HG03342 (cell line): ENCODE data around the gene PPTC7.

Experiments used
- ATAC-seq: cut with Tn5 transposase; IDR thresholded peaks from one replicate; pipeline ENCODE4 v1.9.1; 2021; ENCODE audit warnings: mild to moderate bottlenecking, moderate library complexity; ENCODE audit not compliant: unreplicated experiment

The PPTC7 gene

DNA sequence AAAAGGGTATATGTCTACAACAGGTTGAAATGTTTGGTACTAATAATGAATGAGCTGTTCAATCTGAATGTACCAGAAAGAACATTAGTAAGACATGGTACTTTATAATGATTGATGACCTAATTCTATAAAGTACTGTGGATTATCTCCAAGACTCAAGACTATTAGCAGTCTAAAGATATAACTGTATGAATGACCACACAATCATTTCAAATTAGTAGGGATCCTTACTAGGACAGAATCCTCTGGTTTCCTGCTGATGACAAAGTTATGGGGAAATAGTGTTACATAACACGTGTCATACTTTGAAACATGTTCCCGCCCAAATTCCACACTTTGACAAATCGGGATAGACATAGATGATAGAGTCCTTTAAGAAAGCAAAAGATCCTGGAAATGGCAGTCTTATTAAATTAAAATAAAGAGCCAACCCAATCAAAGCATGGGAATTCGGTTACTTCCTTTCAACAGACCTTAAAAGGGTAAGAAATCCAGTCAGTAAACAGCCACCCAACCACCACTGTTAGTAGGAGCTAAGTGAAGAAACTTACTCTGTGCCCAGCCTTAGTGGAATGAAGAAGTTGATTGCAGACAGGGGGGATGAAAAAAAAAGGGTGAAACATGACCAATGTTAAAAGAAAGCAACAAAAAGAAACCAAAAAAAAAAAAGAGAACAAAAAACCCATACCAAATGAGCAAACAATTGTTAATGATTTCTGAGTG lies 84.0 kb downstream of the PPTC7 start:
- no peak for ATAC-seq
